ENCODE measurements around the gene METTL17.
"Not testable (repeated sequence)": the region's sequence is repeated elsewhere in the genome, so short reads cannot be mapped to it uniquely, and the experiment has no call there.

METTL17 gene

DNA sequence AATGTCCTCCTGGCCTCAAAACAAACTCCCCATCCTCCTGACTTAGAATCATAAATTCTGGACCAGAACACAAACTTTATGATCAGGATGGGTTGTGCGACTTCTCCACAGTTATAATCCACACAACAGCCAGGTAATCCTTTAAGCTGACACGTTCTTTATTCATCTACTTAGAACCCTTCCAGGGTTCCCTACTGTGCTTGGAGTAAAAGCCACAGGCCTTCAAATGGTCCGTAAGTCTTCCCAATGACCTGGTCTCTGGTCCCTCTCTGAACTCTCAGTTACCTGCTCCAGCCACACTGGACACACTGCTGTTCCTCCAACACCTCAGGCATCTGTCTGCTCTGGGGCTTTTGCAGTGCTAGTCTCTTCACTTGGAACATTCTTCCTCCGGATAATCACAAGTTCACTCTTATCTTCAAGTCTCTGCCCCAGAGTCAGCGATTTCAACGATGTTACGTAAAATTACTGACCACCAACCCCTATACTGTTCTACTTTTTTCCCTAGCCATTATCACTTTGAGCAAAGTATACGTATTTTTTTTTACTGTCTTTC is 50.7 kb downstream of the METTL17 start:
- TF ChIP-seq NFRKB (IDR thresholded peaks at IDR 0.05) (no peak), HDGF (IDR thresholded peaks at IDR 0.05; ENCODE audit: borderline replicate concordance) (no peak), FOXA1 (IDR thresholded peaks at IDR 0.05) (no peak), TARDBP (IDR thresholded peaks at IDR 0.05) (no peak), CTBP1 (IDR thresholded peaks at IDR 0.05; ENCODE audit: borderline replicate concordance) (no peak), ARNT (IDR thresholded peaks at IDR 0.05) (no peak), FOXM1 (IDR thresholded peaks at IDR 0.05; ENCODE audit: borderline replicate concordance) (no peak), SUZ12 (IDR thresholded peaks at IDR 0.05) (no peak), SP1 (IDR thresholded peaks at IDR 0.05) (no peak), ZNF384 (IDR thresholded peaks at IDR 0.05) (no peak), L3MBTL2 (conservative IDR thresholded peaks at IDR 0.05) (no peak), ELF4 (IDR thresholded peaks at IDR 0.05) (no peak), BHLHE40 (IDR thresholded peaks at IDR 0.05; ENCODE audit: borderline replicate concordance) (no peak), FOXK2 (IDR thresholded peaks at IDR 0.05) (no peak), LEF1 (IDR thresholded peaks at IDR 0.05; ENCODE audit: borderline replicate concordance) (no peak)
- TF ChIP-seq, protein P1, sequence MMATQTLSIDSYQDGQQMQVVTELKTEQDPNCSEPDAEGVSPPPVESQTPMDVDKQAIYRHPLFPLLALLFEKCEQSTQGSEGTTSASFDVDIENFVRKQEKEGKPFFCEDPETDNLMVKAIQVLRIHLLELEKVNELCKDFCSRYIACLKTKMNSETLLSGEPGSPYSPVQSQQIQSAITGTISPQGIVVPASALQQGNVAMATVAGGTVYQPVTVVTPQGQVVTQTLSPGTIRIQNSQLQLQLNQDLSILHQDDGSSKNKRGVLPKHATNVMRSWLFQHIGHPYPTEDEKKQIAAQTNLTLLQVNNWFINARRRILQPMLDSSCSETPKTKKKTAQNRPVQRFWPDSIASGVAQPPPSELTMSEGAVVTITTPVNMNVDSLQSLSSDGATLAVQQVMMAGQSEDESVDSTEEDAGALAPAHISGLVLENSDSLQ (IDR thresholded peaks at IDR 0.05) = no peak
- ChIA-PET POLR2A (interaction anchor here (0.8 to 1.9 kb wide), 3 partner anchors 26 to 44 kb away, joined by 3 to 18 read pairs (median 4); no protein-coding TSS in a partner anchor), CTCF (interaction anchor here (0.6 to 3.5 kb wide), 16 partner anchors 17 to 618 kb away, joined by 3 to 98 read pairs (median 5); no protein-coding TSS in a partner anchor)
- DNase-seq (ENCODE audit: extremely low spot score) = no peak

DNA sequence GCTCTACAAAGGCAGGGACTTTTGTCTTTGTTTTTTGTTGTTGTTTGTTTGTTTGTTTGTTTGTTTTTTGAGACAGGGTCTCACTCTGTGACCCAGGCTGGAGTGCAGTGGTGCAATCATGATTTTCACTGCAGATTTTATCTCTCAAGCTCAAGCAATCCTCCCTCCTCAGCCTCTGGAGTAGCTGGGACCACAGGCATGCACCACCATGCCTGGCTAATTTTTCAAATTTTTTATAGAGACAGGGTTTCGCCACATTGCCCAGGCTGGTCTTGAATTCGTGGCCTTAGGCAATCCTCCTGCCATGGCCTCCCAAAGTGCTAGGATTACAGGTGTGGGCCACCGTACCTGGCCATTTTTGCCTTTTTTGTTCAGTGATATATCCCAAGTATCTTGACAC is 51.2 kb downstream of the METTL17 start:
- ChIA-PET POLR2A (interaction anchor here (1.4 to 1.9 kb wide), 2 partner anchors 26 kb away, joined by 3 to 18 read pairs; no protein-coding TSS in a partner anchor), CTCF (interaction anchor here (0.6 to 3.5 kb wide), 9 partner anchors 21 to 217 kb away, joined by 3 to 98 read pairs (median 6); no protein-coding TSS in a partner anchor)
- DNase-seq (ENCODE audit: extremely low spot score) = not testable (repeated sequence)

DNA sequence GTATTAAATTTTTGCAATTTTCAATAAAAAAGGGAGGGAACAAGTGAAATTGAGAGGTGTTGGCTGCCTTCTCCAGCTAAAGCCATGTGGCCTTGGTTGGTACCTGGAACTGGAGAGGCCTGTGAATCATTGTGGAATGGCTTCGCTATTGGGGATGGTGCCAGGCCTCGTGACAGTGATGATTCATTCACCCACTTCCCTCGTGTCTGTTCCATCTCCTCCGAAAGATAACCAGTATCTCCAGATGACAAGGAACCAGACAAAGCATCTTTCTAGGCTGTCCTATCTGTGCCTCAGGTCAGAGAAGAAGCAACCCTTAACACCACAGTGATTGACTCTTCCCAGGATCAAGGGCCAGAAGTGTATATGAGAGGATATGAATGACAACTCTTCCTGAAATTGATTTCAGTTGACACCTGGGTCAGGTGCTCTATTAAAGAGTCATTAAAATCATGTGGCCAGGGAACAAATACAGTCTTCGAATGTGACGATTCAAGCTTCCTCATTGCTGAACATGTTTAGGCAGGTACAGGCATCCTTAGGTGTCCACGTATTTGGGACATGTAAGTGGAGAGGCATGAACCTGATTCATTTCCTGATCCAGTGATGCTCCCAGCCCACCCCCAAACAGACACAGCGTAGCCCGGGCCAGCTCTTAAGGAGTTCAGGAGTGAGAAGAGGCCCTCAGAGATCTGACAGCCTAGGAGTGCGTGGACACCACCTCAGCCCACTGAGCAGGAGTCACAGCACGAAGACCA is 52.1 kb downstream of the METTL17 start, which contains the start of gene RNASE7:
TSS of gene RNASE7 (plus strand) at position 687 of the 758 bp plus-strand sequence. CDS start 631 bp downstream, outside the sequence.
- no peak for TF ChIP-seq FOXA1 (IDR thresholded peaks at IDR 0.05)
- no peak for TF ChIP-seq HDGF (IDR thresholded peaks at IDR 0.05; ENCODE audit: borderline replicate concordance)
- TF ChIP-seq ELF4 (IDR thresholded peaks at IDR 0.05) = no peak
- no peak for TF ChIP-seq SUZ12 (IDR thresholded peaks at IDR 0.05)
- no peak for TF ChIP-seq ZNF384 (IDR thresholded peaks at IDR 0.05)
- TF ChIP-seq, protein P1 (IDR thresholded peaks at IDR 0.05) = no peak
- no peak for TF ChIP-seq BHLHE40 (IDR thresholded peaks at IDR 0.05; ENCODE audit: borderline replicate concordance)
- POLR2A ChIA-PET = interaction anchor here (1.4 kb wide), 1 partner anchor 27 kb away, joined by 3 read pairs; no protein-coding TSS in a partner anchor
- no peak for DNase-seq (ENCODE audit: extremely low spot score)
- CTCF ChIA-PET = interaction anchor here (3.5 kb wide), 1 partner anchor 26 kb away, joined by 98 read pairs; no protein-coding TSS in a partner anchor

DNA sequence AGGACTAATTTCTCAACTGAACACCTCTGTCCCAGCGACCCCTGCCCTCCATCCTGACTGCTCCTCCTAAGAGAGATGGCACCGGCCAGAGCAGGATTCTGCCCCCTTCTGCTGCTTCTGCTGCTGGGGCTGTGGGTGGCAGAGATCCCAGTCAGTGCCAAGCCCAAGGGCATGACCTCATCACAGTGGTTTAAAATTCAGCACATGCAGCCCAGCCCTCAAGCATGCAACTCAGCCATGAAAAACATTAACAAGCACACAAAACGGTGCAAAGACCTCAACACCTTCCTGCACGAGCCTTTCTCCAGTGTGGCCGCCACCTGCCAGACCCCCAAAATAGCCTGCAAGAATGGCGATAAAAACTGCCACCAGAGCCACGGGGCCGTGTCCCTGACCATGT is 53.1 kb downstream of the METTL17 start:
- POLR2A ChIA-PET = interaction anchor here (1.4 kb wide), 1 partner anchor 62 kb away, joined by 3 read pairs; no protein-coding TSS in a partner anchor
- TF ChIP-seq FOXK2 (IDR thresholded peaks at IDR 0.05) (no peak), CTBP1 (IDR thresholded peaks at IDR 0.05; ENCODE audit: borderline replicate concordance) (no peak), L3MBTL2 (conservative IDR thresholded peaks at IDR 0.05) (no peak), SUZ12 (IDR thresholded peaks at IDR 0.05) (no peak), NFRKB (IDR thresholded peaks at IDR 0.05) (no peak), FOXA1 (IDR thresholded peaks at IDR 0.05) (no peak), HDGF (IDR thresholded peaks at IDR 0.05; ENCODE audit: borderline replicate concordance) (no peak), BHLHE40 (IDR thresholded peaks at IDR 0.05; ENCODE audit: borderline replicate concordance) (no peak), ZNF384 (IDR thresholded peaks at IDR 0.05) (no peak), SP1 (IDR thresholded peaks at IDR 0.05) (no peak), ELF4 (IDR thresholded peaks at IDR 0.05) (no peak), FOXM1 (IDR thresholded peaks at IDR 0.05; ENCODE audit: borderline replicate concordance) (no peak)
- CTCF ChIA-PET = interaction anchor here (0.7 to 1.8 kb wide), 3 partner anchors 24 to 44 kb away, joined by 3 to 17 read pairs (median 3); no protein-coding TSS in a partner anchor
- DNase-seq (ENCODE audit: extremely low spot score) = no peak

DNA sequence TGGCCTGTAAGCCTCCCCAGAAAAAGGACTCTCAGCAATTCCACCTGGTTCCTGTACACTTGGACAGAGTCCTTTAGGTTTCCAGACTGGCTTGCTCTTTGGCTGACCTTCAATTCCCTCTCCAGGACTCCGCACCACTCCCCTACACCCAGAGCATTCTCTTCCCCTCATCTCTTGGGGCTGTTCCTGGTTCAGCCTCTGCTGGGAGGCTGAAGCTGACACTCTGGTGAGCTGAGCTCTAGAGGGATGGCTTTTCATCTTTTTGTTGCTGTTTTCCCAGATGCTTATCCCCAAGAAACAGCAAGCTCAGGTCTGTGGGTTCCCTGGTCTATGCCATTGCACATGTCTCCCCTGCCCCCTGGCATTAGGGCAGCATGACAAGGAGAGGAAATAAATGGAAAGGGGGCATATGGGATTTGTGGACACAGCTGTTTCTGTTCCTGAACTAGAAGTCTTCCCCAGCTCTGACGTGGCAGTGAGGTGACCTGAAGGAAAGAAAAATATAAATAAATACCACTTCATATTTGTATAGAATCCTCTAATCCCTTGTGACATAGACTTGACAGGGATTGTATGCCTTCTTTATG is 53.7 kb downstream of the METTL17 start:
- POLR2A ChIA-PET = interaction anchor here (0.9 to 1.4 kb wide), 2 partner anchors 28 to 61 kb away, joined by 3 read pairs; no protein-coding TSS in a partner anchor
- CTCF ChIA-PET = interaction anchor here (0.6 to 1.8 kb wide), 6 partner anchors 15 to 43 kb away, joined by 3 to 17 read pairs (median 3); no protein-coding TSS in a partner anchor
- DNase-seq (ENCODE audit: extremely low spot score) = no peak
- no peak for TF ChIP-seq SUZ12 (IDR thresholded peaks at IDR 0.05)
- TF ChIP-seq L3MBTL2 (conservative IDR thresholded peaks at IDR 0.05) = no peak
- no peak for TF ChIP-seq FOXA1 (IDR thresholded peaks at IDR 0.05)
- no peak for TF ChIP-seq CTBP1 (IDR thresholded peaks at IDR 0.05; ENCODE audit: borderline replicate concordance)
- TF ChIP-seq TARDBP (IDR thresholded peaks at IDR 0.05) = no peak
- TF ChIP-seq SP1 (IDR thresholded peaks at IDR 0.05) = no peak
- TF ChIP-seq NFRKB (IDR thresholded peaks at IDR 0.05) = no peak

DNA sequence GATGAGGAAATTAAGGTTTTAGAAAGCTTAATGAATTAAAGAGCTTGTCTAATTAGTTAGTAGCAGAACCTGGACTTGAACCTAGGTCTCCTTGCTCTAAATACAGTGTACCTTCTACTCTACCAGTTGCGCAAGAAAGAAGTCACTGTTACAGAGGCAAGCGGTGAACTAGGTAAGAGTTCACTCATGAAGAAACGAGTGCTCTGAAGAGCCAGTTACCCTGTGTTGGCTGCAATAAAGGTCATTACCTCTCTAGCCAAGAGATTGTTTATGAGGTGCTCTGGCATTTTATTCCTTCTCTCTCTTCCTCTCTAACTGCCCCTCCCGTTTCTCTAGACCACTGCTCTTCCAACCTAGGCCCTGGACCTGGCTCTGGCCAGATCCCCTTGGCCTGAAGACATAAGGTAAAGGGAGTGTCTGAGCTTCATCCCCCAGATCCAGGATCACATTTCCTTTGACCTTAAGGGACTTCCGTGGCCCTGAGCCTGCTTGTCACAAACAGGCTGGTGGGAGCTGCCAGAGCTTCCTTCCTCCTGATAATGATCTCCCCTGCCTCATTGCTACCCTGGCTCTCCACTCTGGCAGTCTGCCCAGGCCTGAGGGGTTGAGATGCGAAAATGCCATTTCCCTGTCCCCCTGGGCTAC is 54.3 kb downstream of the METTL17 start:
- DNase-seq (ENCODE audit: extremely low spot score) = no peak
- CTCF ChIA-PET = interaction anchor here (0.6 to 1.8 kb wide), 6 partner anchors 14 to 60 kb away, joined by 3 to 17 read pairs (median 4); no protein-coding TSS in a partner anchor
- TF ChIP-seq HDGF (IDR thresholded peaks at IDR 0.05; ENCODE audit: borderline replicate concordance) (no peak), LEF1 (IDR thresholded peaks at IDR 0.05; ENCODE audit: borderline replicate concordance) (no peak), FOXM1 (IDR thresholded peaks at IDR 0.05; ENCODE audit: borderline replicate concordance) (no peak), SUZ12 (IDR thresholded peaks at IDR 0.05) (no peak), SP1 (IDR thresholded peaks at IDR 0.05) (no peak), ARNT (IDR thresholded peaks at IDR 0.05) (no peak), NFRKB (IDR thresholded peaks at IDR 0.05) (no peak), FOXA1 (IDR thresholded peaks at IDR 0.05) (no peak), TARDBP (IDR thresholded peaks at IDR 0.05) (no peak), BHLHE40 (IDR thresholded peaks at IDR 0.05; ENCODE audit: borderline replicate concordance) (no peak), ZNF384 (IDR thresholded peaks at IDR 0.05) (no peak), FOXK2 (IDR thresholded peaks at IDR 0.05) (no peak), CTBP1 (IDR thresholded peaks at IDR 0.05; ENCODE audit: borderline replicate concordance) (no peak), L3MBTL2 (conservative IDR thresholded peaks at IDR 0.05) (no peak), ELF4 (IDR thresholded peaks at IDR 0.05) (no peak)
- TF ChIP-seq, protein P1 (IDR thresholded peaks at IDR 0.05) = no peak
- POLR2A ChIA-PET = interaction anchor here (0.9 to 1.4 kb wide), 2 partner anchors 28 to 61 kb away, joined by 3 read pairs; no protein-coding TSS in a partner anchor
